ENCODE data around the gene SNRNP48.

The SNRNP48 gene

DNA sequence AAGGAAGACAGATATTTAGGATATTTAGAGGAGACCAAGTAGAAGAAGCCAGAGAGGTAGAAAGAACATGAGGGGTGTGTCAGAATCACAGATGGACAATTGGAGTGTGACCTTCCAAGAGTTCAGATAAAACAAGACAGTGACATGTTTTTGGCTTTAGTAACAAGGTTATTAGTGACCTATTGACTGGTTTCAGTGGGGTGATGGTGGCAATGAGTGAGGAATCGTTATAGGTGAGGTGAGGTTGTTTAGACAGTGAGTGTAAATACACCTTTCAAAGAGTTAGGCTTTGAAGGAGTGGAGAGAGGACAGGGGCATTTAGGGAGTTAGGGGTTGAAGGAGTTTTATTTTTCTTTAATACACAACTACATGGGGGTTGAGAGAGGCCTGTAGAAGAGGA, 3.2 kb downstream of the SNRNP48 start:
- DNase-seq (ENCODE audit: low read depth in 2 of 2), result no peak

DNA sequence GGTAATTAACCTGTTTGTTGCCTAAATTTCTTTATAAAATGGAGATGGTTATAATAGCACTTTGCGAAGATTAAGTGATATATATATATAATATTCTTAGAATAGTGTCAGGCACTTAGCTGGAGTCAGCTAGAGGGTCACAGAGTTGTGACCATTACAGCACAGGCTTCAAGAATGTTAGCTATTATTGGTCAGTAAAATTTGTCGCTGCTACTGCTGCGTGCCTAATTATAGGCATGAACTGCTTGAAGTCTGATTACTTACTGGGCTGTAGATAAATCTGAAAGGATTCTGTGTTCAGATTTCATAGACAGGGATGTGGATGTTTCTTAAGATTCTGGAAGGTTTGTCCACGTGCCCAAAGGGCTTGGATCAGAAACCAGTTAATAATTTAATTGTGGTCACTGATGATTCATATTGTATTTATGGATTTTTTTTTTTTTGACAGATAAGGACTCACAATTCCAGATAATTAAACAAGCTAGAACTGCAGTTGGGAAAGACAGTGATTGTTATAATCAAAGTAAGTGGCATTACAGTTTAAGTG, 4.7 kb downstream of the SNRNP48 start:
- no peak for DNase-seq (ENCODE audit: low read depth in 2 of 2)

DNA sequence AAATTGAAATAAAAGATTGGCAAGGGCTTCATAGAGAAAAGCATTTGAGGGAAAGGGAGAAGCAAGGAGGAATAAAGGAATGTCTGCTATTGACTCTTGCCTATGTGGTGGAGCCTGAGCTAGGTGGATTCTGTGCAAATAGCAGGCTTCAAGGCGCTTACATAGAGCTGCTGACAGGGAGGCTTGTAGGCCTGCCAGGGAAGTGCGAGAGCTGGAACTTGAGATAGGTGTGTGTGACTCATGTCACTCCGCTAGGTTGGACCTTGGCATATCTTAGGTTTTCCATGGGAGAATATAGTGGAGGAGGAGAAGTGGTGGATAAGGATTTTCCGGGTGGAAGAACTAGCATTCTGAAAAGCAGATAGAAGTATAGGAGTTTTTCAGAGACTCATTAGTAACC, 14.0 kb downstream of the SNRNP48 start:
- no peak for DNase-seq (ENCODE audit: low read depth in 2 of 2)

DNA sequence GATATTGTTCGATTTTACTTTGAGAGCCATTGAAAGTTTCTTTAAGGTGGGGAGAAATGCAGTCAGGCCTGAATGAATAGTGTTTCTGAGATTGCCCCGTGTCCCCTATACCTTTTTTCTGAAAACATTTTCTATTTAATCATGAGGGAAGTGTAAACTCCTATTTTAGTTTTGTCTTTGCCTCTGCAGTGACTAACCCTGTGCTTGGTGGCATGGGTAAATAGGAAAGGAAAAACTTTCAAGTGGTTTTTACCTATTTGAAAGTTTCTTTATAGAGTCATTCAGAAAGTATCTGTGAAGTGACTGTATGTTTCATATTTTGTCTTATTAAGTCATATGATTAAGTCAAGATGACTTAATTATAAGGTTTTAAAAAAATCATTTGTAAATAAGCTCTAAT, 14.5 kb downstream of the SNRNP48 start:
- DNase-seq (ENCODE audit: low read depth in 2 of 2), result no peak

DNA sequence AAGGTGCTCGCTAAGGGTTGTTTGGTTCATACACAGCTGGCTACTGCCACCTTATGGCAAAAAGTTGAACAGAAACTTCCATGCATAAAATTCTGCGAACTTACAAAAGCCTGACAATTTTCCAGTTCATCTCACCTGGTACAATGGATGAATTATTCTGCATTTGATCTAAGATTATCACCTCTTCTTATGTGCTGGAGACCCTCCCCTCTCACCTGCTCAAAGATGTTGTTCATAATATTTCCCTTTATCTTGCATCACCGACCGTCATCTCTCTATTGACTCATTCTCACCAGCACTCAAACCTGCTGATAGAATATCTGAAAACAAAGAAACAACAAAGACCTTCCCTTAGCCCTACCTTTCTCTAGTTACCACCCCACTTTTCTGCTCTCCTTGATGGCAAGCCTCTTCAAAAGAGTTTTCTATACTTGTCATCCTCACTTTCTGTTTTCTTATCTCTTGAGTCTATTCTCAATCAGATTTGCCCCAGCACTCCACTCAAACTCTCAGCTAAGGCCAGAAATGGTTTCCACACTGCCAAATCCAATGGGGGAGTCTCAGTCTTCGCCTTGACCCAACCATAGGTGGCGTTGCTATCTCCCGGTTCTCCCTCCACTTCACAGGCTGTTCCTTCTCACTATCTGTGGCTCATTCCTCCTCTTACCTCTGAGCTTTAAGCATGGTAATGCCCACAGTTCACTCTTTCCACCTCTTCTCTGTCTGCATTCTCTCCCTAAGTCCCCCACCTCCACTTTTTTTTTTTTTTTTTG, 25.8 kb downstream of the SNRNP48 start:
- DNase-seq (ENCODE audit: low read depth in 2 of 2), result no peak

DNA sequence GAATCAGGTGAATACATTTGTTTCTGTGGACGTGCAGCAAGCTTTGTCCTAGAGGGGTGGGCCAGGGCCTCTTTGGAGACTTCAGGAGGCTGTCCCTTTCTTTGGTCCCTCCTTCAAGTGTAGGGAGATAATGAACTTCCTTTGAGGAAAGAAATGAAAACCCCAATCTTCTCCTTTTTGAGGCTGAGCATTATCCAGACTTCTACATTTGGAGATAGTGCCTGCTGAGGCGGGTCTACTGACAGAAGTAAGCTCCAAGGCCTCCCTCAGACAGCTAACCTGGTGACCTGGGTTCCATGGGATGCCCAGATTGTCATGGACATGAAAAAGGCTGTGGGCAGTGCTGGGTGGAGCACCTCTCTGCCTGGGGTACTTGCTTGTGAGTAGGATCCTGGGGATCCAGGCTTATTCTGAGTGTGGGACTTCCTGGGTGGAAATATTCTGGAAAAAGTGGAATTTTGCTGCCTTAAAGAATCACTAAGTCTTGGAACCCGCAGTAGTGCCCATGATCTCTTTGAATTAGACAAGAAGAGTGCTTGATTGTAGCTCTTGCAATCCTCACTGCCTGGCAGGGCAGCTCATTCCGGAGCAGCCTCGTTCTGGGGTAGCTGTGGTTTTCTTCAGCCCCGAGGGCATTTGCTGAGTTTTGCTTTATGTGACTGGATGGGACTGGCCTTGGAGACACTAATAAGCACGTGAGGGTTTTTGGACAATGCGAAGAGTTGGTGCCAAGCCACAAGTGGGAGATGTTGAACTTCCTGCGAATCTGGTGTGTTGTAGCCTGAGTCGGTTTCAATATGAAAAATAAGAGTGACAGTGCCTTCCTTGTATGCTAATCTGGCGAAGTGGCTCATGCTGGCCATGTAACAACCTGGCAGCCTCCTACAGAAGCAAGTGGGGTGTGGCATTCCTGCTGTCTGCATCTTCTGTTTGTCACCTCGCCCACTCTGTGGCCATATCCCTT, 28.1 kb downstream of the SNRNP48 start:
- no peak for DNase-seq (ENCODE audit: low read depth in 2 of 2)

DNA sequence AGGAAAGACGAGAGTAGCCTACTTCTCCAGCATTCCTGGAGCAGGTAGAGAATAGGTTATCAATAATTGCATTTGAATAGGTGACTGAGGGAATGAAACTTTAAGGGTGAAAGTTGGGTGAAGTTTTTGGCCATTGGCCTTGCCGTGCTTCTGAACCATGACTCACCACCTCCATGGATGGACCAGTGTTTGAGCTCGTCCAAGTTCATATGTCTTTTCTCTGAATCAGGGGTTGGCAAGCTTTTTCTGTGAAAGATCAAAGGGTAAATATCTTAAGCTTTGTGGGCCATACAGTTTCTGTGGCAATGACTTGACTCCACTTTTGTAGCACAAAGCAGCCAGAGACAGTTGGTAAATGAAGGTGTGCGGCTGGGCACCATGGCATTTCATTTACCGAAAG, 31.8 kb downstream of the SNRNP48 start:
- DNase-seq (ENCODE audit: low read depth in 2 of 2), result no peak

DNA sequence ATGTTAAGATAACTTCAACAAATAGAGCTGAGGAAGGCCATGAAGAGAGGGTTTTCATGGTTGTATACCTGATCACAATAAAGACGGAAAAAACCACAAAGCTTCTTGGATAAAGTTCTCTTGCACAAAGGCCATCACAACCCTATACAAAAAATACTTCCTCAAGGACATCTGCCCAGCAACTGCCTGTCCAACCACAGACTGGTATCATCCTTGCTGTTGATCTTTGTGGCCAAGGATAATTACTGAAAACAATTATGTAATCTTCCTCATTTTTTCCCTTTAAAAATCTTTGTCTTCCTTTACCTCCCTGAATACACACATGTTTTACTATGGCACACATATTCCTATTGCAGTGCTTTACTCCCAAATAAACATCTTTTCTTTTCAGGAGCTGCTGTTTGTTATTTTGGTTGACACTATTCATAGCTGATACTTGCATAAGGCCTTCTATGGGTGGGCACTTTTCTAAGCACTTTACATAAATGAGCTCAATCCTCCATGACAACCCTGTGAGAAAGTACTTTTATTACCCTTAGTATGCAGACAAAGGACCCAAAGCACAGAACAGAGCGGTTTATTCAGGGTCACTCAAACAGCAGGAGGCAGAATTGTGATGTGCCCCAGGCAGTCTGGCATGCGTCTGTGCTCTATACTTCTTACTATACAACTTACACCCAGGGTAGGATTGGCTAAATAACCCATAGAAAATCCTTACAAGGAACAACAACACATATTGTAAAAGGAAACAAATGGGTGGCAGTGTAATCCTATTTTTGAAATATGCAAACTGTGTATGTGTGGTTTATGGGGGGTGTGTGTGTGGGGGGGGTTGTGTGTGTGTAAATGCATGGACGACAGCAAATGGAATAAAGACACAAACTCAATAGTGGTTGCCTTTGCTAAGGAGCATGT, 35.1 kb downstream of the SNRNP48 start:
- no peak for DNase-seq (ENCODE audit: low read depth in 2 of 2)

DNA sequence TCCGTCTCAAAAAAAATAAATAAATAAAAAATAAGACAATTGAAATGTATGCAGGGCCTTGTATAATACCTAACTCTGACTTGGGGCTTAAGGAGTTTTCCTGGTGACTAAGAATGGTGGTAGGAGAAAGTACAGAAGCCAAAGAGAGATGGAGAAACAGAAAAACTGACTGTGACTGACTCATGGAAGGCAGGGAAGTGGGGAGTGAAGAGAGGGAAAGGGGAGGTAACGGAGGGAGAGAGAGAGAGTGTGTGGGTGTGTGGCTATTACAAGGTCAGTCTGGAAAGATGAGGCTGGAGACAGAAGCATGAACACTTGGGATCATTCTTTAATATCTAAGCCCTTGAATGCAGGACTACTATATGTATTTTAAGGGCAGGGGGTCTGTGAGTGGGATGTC, 38.5 kb downstream of the SNRNP48 start:
- no peak for DNase-seq (ENCODE audit: low read depth in 2 of 2)

DNA sequence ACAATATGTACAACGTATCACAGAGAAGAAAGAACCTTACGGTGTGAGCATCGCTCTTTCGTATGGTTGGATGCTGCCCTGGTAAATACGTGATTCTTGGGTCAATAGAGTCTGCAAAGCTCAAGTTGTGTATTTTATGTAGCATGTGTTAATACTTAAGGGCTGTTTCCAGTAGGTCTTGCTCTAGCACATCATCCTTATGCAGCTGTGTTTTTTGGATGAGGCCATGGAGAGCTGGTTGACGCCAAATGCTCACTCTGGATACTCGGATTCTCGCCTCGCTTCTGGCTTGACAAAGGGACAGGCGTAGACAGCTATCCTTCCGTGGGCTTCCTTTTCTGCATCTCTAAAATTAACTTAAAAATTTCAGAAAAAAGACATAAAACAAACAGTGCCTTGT, 38.9 kb downstream of the SNRNP48 start:
- DNase-seq (ENCODE audit: low read depth in 2 of 2), result no peak

DNA sequence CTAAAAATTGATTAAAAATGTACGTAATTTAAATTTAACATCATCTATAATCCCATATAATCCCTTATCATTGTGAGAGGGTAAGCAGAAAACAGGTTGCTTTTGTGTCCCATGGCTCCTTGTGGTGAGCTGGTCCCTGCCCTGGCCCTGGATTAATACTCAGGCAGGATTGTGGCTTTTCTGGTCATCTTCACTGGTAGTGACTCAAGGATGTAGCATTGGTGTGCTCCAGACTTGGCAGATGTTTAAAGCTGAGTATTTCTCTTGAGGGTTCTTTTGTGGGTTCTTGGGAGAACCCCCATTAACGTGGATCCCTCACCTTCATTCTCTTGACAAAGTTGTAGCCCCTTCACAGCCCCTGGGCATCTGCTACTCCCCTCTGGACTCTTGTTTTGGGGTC, 39.3 kb downstream of the SNRNP48 start:
- no peak for DNase-seq (ENCODE audit: low read depth in 2 of 2)

DNA sequence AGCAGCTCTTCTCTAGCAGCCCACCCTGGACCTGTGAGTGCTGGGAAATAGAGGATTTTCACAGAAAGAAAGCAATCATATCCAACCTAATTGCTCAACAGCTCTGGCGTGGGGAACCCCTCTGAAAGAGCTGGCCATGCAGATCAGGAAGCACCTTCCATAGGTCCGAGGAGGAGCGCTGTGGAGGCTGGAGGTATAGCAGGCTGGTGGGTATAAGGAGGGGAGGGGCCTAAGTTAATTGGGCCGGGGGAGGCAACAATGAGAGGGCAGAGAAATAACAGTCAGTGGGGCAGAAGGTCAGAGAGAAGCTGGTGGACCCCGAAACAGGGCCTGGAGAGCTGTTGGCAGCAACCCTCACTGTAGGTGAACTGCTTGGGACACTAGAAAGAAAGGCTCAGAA, 40.8 kb downstream of the SNRNP48 start:
- no peak for DNase-seq (ENCODE audit: low read depth in 2 of 2)

DNA sequence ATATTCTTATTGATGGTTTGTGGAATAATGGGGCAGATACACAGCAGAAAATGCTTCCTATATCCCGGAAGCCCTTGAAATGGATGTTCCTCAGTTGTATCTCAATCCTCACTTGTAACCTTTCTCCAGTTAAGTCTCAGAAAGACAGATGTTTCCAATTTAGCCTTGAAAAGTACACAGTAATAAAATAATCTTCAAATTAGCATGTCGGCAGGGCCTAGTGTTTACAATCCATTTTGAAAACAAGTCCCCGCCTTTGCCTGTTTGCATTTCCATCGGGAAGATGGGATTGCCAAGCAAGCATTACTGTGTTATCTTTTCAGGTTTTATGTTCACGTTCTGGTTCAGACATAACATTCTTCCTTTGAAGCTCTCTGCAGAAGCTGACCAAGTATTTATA, 41.5 kb downstream of the SNRNP48 start:
- no peak for DNase-seq (ENCODE audit: low read depth in 2 of 2)

DNA sequence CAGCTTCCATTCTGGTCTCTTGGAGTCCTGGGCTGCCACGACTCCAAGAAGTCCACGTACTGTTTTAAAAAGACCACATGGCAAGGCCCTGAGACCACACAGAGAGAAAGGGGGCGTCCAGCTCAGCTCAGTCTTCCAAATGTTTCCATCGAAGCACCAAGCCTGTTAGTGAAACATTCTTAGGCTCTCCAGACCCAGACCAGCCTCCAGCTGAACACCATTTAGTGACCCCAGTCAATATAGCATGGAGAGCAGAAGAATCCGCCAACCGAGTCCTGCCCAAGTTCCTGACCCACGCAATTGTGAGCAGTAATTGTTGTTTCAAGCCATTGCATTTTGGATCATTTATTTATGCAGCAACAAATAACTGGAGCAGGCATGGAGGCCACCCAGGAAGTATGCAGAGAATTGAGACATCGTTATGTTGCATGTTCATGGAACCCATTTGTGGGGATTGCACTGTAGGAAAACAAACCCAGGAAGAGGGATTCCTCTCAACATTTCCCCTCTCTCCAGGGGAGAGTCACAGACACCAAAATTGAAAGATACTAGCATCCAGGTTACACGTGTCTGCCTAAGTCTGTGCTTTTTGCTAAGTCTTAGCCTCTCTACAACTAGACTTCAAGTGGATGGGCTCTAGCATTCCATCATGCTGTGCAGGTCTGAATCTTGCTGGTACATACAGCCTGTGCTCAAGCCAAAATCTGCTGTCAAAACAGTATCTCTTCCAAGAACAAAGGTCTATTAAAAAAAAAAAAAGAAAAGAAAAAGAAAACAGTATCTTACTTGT, 42.7 kb downstream of the SNRNP48 start:
- no peak for DNase-seq (ENCODE audit: low read depth in 2 of 2)

DNA sequence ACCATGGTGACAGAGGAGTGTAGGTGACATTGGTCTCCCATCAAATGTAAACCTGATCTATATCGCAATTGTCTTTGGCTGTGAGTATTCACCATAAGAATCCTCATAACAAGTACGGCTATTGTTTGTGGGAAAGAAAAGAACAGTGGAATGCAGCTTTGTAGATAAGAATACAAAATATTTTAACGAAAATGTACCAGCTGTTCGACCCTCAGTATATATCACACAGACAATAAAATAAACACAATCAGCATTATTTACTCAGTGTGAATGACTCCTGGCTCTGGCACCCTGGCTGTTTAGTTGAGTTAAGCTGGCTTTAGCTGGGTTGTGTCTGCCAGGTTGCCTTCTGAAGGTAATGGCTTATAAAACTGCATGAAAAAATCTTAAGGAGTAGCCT, 43.4 kb downstream of the SNRNP48 start:
- DNase-seq (ENCODE audit: low read depth in 2 of 2), result no peak

DNA sequence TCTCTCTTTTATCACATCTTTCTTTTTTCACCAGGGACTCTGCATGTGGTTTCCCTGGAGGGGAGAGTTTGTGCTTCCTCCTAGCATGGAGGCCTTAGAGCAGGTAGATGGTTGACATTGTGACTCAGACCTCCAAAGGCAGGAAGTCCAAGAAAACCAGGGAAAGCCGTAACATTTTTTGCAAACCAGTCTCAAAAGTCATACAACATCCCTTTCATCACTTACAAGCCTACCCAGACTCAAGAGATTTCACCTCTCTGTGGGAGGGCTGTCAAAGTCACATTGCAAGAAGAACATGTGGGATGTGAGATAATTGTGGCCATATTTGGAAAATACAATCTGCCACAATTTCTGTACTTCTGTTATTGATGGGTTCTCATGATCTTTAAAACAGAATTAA, 46.2 kb downstream of the SNRNP48 start:
- no peak for DNase-seq (ENCODE audit: low read depth in 2 of 2)

DNA sequence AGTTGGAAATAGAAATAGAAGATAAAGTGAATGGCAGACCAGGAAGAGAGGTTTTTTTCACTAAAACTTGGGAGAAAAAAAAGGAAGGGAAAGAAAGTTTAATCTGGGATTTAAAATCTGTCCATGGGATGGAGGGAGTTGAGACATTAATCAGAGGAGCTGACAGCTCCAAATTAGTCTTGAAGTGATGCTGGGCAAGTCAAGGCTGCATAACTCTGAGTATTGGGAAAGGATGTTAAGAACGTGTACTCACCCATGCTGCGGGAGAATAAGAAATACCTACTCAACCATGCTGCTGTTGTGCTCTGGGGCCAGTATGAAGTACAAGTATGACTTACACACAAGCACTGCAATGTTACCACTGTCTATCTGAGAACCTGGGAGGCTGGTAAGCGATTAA, 47.5 kb downstream of the SNRNP48 start:
- no peak for DNase-seq (ENCODE audit: low read depth in 2 of 2)

DNA sequence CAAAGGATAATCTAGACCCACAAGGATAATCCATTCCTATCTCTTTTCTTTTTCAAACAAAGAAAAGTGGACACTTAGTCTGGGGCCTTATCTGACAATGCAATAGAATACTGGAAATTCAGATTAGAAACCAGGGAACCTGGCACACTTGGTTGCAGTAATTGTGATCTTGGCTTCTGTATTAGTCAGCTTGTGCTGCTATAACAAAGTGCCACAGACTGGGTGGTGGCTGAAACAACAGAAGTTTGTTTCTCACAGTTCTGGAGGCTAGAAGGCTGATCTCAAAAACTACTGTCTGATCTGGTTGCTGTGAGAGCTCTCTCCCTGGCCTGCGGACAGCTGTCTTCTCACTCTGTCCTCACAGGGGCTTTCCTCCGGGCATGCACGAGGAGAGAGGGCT, 49.4 kb downstream of the SNRNP48 start:
- DNase-seq (ENCODE audit: low read depth in 2 of 2), result no peak

DNA sequence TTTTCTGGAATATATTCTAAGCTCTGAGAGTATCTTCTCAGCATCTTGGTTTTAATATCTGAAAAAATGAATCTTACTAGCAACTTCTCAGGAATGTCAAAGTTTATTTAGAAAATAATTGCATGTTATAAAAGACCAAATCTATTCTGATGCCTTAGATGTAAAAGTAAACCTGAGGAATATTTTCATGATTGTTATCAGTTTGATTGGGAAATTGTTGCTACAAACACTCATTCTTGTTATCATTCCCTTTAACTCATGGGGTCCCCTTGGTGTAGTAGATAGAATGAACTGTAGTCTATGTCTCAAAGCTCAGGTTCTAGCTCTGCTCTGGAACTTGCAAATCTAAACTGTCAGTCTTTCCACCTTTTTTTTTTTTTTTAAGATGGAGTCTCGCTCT, 50.0 kb downstream of the SNRNP48 start:
- DNase-seq (ENCODE audit: low read depth in 2 of 2), result no peak

DNA sequence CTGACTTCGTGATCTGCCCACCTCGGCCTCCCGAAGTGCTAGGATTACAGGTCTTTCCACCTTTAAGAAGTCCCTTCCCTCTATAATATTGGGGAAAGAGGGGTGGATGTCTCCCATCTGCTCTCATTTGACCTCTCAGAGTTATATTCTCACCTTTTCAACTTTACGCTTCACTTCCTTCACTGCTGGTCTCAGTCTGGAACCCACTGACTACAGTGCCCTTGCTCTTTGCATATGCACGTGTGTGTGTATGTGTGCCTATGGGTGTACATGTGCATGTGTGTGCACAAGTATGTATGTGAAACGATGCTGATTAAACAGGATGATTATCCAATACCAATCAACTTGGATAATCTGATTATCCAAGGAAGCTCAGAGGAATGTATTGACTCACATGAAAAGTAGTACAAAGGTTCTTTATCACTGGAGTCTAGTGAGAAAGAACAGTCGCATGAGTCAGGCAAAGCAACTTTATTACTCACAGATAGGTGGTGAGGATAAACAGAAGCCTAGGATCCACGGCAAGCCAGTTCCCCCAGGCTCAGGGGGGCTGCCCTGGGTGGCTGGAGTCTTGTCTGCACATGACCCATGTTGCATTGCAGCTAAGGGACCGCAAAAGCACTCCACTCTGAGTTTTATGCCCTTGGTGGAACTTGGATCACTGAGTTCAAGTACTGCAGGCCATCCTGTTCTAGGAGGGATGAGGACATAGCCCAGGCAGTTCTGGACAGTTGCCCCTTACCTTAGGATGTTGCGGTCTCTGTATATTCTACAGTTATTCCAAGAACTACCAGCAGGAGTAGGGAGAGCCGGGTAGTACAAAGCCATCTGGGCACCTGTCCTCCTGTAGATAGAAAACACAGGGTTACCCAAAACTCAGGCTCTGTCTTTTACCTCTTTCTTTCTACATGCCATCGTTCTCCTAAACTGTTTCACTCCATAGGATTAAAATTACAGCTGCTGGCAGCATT, 50.9 kb downstream of the SNRNP48 start:
- no peak for DNase-seq (ENCODE audit: low read depth in 2 of 2)

All from stimulated activated CD8-positive, alpha-beta memory T cell treated with anti-CD3 and anti-CD28 coated beads, Interleukin-7, amount 100 ng/mL, for 1 hour (primary cell).